HG03575 (cell line): ENCODE results near the gene DRD2.

Source experiments
- ATAC-seq: cut with Tn5 transposase; IDR thresholded peaks from one replicate; pipeline ENCODE4 v1.9.1; 2021; ENCODE audit not compliant: unreplicated experiment, insufficient number of reproducible peaks, low FRiP score; ENCODE audit errors: extremely low read depth

DRD2 gene

DNA sequence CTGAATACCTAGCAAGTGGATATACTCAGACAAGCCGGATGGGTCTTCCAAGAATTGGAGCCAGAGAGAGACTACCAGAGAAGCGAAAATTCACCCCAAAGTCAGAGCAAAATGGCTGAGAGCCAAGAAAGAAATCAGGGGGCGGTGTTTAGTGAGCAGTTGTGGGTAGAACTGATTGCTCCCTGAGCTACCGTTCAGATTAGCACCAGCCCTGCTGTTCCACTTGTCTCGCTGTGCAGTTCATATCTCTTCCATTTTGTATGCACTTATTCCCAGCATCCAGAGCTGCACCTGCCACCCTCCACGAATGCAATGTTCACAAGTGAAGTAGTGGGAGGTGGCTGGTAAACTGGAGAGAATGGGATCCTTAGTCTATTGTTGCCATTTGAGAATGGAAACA lies 25.5 kb downstream of the DRD2 start:
- ATAC-seq = no peak

DNA sequence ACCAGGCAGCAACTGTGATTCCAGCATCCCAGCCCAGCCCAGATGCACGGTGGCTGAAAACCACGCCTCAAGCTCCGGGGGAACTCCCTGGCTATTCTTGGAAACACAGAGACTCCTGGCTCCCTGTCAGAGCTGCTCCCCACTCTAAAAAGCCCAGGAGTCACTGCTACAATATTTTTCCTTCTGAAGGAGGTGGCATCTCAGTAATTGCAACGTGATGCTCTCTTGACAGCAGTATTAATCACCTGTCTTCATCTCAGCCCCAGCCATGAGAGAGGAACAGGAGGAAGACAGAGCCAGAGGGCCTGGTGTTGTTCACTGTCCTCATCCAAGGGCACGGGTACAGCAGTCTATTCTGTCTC lies 26.9 kb downstream of the DRD2 start:
- ATAC-seq = no peak

DNA sequence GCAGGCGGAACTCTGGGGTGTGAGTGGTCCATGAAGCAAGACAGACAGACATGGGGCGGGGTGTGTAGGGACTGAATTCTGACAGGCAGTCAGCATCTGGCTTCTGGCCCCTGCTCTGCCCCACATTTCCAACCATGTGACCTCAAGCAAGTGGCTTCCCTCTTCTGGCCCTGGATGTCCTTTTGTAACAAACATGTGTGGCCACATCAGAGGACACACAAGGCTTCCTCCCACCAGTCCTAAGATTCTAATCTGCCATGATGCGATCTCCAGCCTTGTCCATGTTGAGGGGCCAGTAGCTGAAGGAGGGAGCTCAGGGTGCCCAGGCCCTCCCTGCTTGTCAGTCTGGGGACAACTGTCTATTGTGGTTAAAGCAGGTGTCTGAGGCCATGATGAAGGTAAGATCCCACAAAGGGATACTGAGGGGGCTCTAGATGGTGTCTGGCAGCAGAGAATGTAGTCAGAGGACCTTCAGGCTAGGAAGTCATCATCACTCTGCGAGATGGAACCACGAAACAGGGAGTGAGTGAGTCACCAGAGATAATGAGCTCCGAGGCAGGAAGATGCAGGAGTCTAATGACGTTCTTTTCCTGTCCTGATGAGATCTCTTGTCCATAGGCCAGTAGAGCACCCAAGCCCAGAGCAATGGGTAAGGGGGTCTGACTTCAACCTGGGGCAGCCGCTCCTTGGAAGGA lies 27.4 kb downstream of the DRD2 start:
- ATAC-seq = no peak

DNA sequence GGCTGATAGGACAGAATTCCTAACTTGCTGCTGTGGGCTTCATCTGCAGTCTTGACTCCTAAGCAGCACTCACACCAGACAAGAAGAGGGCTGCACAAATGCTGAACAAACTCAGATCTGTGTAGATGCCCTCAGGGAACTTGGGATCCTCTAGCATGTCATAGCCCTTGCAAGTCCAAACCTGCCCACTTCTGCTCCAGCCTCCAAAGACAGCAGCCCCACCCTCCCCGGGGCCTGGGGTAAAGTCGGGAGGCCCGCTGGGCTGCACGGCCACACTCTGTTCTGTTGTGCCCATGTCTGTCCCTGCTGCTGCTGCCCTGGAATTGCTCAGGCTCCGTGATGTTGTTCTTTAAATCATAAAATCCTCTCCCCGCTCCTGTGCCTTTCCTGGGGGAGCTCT lies 28.3 kb downstream of the DRD2 start:
- no peak for ATAC-seq

DNA sequence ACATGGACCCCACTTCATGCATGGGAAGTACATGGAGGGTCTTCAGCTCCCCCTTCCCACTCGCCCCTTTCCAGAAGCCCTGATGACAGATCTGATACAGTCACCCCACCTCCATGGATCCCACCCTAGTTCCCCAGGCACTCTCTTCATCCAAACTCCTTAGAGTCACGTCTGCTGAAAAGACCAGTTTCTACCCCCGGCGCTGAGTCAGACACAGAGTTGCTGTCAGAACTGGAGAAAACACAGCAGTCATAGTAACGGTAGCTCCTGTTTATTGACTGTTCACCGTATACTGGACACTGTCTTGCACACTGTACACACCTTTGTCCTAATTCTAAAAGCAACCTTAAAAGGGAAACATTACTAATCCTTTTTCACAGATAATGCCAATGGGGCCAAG lies 29.1 kb downstream of the DRD2 start:
- ATAC-seq = no peak

DNA sequence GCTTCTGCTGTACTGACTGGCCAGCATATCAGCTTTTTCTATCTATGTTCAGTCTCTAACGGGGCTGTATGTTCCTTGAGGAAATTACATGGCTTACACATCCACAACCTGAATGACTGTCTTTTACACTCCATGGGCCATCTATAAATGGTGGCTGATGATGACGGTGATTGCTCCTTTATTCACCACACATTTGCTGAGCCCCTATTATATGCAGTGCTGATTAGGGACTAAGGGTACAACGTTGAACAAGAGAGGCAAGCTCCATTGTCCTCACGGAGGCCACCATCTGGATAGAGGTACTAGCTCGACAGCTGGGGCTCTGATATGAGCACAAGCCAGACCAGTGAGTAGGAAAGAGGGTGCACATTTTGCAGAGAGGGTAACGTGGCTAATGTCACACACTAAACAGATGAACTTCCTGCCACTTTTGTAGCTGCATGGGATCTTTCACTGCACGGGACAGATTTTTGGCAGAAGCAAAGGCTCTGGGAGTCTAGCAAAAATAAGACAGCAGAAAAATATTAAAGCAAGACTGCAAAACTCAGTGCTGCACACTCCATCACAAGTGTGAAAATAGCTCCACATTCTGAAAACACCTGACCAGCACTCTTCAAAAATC lies 30.6 kb downstream of the DRD2 start:
- ATAC-seq = no peak

DNA sequence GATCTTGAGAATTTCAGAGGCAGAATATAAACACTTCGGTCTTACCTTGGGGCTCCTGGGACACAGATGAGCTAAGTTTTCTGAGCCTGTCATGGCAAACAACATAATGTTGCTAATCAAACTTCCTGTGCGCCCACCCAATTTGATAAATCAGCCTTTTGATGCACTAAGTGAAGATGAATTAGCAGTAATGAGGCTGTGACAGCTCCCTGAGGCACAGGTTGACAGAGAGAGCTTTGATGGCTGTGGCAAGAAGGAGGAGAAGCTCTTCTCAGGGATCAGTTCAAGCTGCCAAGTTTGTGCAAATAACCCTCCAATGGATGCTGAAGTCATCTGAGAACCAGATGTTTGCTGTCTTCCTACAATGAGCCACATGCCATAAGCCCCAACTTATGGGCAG lies 34.4 kb downstream of the DRD2 start:
- no peak for ATAC-seq

DNA sequence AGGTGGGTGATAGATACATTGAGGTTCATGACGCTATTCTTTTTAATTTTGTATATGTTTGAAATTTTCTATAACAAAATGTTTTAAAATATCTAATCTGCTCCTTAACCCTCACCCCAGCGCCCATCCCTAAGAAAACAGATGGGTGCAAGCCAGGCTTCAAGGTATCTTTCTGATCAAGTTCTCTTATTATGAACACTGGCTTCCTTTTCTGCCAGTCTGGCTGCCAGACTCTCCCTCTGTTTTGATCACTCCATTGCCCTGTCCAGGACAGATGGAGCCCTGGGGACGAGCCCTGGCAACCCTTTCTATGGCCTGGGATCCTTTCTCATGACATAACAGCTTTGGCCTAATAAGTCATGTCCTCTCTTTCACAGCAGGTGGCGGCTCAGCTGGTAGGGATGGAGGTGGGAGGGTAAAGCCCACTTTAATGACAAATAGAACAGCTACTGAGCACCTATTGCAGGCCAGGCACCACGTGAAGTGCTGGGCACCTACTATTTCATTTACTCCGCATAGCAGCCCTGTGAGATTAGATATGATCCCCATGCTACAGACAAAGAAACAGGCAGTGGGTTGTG lies 38.4 kb downstream of the DRD2 start:
- ATAC-seq = no peak

DNA sequence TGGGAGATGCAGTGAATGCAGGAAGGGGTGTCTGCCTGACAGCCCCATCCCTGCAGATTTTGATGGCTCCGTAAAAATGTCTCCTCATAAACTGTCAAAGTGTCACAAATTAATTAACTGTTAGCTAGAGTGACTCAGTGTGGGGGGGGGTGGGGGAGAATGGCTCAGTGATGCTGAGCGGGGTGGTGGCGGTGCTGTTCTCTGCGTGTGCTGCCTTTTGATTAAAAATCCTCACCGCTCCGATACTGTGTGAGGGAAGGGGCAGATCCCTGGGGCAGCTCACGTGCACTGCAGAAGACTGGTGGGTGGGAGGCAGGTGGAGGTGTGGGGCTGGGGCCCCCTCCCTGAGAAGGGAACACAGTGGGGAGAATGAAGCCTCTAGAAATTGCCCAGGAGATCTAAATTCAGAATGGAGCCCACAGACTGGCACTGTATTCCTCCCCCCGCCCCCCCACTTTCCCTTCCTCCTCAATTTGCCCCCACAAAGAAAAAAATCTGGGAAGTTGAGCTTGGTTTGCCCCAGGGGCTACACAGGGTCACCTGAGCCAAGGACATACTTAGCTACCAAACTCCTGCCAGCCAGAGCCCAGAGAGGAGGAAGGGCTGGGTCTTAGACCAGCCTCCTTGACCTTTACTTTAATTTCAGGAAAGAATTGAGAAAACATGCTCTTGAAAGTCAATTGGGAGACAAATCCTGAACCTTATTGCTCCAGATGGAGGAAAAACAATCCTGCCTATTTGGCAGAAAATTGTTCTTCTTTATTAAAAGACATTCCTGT lies 39.8 kb downstream of the DRD2 start:
- ATAC-seq = no peak

DNA sequence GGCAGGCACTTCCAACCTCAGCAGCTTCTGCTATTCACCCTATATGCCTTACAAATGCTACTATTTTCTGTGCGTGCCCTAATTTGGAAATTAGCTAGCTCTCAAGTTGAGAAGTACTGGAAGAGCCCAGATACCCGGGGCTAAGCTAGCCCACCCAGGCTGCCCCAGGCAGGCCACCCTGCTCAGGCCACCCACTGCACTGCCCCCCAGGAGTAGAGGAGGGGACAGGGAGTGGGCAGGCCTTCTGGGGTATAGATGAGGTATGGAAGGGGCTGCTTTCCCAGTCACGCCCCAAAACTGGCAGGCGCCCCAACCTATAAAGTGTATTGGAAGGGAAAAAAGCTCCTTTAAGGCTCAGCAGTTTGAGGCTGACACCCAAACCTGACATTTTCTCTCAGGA lies 43.5 kb downstream of the DRD2 start:
- no peak for ATAC-seq

DNA sequence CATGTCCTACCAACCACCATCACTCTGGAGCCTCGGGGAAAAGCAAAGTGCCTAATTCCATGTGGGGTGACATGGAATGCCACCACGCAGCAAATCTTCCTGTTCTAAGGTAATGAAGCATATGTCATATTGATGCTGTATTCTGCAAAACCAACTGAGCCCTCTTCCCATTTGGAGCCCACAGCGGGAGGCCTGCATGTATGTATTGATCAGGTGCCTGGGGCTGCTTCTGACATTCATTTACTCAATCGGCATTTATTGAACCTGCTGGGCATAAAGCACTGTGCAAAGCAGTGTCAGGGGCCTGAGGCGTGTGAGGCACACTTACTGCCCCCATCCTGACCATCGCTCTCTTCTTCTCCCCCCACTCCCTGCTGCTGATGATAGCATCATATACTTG lies 48.5 kb downstream of the DRD2 start:
- ATAC-seq = no peak

DNA sequence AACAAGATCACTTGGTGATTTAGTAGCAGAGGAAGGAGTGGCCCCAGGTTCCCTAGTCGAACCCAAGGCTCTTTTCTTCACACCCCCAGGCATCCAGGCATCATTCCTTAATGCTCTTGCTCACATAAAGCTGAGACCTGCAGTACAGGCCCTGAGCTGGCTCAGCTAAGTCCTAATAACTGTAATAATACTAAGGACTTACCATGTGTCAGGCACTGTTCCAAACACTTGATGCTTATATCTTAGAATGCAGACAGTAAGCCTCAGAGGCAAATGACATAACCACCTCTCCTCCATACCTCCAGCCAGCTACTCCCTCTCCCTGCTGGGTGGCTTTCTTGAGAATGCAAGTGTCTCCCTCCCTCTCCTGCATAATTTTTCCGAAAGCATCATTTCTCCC lies 54.4 kb downstream of the DRD2 start:
- ATAC-seq = no peak

DNA sequence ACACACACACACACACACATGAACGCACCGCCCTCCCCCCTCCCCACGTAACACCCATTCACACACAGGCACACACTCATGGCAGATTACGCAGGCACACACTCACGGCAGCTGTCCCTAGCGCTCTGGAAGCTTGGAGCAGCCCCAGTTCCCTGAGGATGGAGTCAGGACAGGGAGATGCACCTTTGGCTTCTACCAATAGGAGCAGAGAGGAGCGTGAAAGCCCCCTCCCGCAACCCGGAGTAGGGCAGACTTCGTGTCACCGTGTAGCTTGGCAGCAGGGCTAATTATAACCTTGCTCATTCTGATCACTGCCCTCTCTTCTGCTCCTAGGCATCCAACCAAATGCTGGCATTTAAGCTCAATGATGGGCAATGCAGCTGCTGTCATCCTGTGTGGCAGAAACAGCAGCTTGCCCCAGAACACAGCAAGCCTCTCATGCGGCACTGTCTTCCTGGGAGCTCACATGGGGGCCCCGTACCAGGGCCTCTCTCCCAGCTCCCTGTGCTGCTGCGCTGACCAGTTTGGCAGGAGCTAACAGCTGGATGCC lies 55.7 kb downstream of the DRD2 start:
- no peak for ATAC-seq

DNA sequence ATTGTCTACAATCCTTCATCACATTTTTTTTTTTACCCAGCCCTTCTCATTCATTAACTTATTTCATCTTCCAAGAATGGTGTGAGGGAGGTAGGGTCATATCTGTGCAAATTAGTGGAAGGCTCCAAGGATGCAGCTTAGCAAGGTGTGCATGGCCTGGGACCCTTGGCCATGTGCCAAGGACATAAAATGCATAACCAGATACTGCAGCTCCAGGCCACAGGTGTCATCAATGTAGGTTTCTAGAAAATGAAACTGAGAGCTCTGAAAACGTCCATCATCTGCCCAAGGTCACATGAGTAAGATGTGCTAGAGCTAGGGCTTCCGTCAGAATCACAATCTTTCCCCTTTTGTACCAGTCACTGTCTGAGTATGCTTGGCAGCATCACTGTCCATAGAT lies 57.8 kb downstream of the DRD2 start:
- no peak for ATAC-seq

DNA sequence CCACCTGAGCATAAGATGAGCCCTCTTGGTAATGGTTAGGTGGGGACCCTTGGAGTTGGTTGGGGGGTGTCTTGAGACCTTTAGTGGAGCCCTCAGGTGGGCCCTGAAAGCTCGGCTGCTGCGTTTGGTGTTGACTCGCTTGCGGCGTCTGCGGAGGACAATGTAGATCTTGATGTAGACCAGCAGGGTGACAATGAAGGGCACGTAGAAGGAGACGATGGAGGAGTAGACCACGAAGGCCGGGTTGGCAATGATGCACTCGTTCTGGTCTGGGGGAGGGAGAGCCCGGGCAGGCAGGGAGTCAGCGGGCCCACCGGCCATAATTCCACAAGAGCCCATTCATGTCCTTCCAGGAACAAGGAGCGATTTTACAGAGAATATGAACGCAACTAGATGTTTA lies 59.9 kb downstream of the DRD2 start:
- no peak for ATAC-seq

DNA sequence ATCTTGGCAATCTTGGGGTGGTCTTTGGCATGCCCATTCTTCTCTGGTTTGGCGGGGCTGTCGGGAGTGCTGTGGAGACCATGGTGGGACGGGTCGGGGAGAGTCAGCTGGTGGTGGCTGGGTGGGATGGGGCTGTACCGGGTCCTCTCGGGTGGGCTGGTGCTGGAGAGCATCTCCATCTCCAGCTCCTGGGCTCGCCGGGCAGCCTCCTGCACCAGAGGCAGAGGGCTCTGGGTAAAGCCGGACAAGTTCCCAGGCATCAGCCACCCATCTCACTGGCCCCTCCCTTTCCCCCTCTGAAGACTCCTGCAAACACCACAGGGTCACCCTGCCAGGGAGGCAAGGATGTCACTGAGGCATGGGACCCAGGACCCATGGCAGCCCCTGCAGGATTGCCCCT lies 62.5 kb downstream of the DRD2 start:
- no peak for ATAC-seq

DNA sequence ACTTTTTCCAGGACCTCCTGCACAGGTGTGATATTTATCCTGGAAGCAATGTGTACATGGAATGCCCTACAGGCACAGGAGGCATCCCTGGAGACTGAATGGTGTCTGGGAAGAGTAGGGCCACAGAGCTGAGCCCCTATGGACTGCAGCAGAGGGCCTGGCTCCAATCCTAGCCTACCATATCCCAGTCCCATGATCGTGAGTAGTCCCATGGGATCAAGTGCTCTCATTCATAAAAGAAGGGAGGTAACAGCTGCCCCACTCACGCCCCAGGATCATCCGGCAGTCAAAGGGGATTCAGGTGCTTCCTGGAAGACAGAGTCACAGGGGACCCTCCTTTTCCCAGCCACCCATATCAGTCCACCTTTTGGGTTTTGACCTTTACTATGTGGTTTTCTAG lies 63.7 kb downstream of the DRD2 start:
- ATAC-seq = no peak

DNA sequence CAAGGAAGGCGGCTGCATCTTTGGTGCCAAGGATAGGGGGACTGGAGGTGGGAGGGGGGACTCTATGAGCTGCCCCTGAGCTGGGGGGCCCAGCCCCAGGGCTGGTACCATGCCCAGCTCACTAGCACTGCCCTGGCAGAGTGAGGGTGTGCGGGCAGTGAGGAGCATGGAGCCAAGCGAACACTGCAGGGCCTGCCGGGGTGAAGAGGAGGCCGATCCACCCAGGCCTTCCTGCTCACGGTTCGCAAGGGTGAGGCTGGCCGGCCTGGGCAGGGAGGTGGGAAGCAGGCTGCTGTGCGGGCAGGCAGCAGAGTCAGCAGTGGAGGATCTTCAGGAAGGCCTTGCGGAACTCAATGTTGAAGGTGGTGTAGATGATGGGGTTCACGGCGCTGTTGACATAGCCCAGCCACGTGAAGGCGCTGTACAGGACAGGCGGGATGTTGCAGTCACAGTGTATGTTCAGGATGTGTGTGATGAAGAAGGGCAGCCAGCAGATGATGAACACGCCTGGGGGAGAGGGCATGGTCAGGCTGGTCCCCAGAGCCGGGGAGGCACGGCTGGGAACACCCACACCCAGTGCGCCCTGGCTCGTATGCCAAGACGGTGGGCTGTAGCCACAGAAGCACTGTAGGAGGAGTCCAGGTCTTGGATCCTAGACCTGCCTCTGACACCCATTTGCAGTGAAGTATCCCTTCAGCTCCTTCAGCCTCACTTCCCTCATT lies 64.6 kb downstream of the DRD2 start:
- ATAC-seq = no peak

DNA sequence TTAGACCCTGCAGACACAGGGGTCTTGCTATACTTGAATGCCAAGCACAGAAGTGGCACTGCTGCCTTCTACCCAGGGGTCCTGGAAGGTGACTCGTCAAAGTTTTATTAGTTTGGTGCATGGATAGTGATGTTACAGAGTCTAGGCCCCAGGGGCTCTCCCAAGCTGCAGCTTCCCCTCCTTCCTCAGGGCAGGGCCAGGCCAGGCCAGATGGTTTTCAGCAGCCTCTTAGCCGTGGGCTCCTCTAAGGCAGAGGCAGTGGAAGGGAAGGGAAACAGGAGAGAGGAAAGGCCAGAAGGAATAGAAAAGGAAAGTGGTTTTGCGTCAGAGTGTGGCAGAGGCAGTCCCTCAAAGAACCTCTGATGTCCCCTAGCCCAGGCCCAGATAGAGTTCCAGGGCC lies 65.7 kb downstream of the DRD2 start:
- no peak for ATAC-seq
